Large intestine (tissue), 3 donors: Measurements from ENCODE around the gene ZNF254. TPM values are rescaled to one million over a fixed set of nuclear protein-coding genes. Genes with fewer than 3 reads are reported as not detected.
"Not testable (repeated sequence)": the region's sequence is repeated elsewhere in the genome, so short reads cannot be mapped to it uniquely, and the experiment has no call there.

Source experiments
- DNase-seq, 2 donors: peaks; one replicate each; pipeline versions ENCODE4 v3.0.0 to v3.0.0-alpha.2; 2013
- H3K27ac ChIP-seq: one replicate; pipeline ENCODE4 v1.5.1; 2013; ENCODE audit warnings: low read length
- H3K27me3 ChIP-seq: 2 replicates; pipeline ENCODE4 v1.6.1; 2013; ENCODE audit warnings: low read length; ENCODE audit not compliant: control insufficient read depth, insufficient read depth
- H3K36me3 ChIP-seq: 2 replicates; pipeline ENCODE4 v1.6.1; 2013; ENCODE audit warnings: low read length; ENCODE audit not compliant: control insufficient read depth, insufficient read depth
- H3K4me1 ChIP-seq: one replicate; pipeline ENCODE4 v1.6.1; 2013; ENCODE audit warnings: low read length; ENCODE audit not compliant: control insufficient read depth, insufficient read depth
- H3K4me3 ChIP-seq: one replicate; pipeline ENCODE4 v1.5.1; 2013; ENCODE audit warnings: low read length
- H3K9me3 ChIP-seq: one replicate; pipeline ENCODE4 v1.6.1; 2013; ENCODE audit warnings: mild to moderate bottlenecking, low read depth, low read length, moderate library complexity; ENCODE audit not compliant: control insufficient read depth
- WGBS: methylation state at CpG from one replicate; pipeline ENCODE4 v1.1.5; 2013; ENCODE audit warnings: low lambda C conversion rate; ENCODE audit not compliant: insufficient coverage; 5-methylcytosine and 5-hydroxymethylcytosine counted together
- polyA plus RNA-seq: library from polyadenylated mRNA; unstranded; fragments of 120-200 nt; gene quantifications from one replicate; pipeline ENCODE4 v1.2.1, GENCODE V29; 2013

The ZNF254 gene
- polyA plus RNA-seq, 1 donor = 19.0 TPM

DNA sequence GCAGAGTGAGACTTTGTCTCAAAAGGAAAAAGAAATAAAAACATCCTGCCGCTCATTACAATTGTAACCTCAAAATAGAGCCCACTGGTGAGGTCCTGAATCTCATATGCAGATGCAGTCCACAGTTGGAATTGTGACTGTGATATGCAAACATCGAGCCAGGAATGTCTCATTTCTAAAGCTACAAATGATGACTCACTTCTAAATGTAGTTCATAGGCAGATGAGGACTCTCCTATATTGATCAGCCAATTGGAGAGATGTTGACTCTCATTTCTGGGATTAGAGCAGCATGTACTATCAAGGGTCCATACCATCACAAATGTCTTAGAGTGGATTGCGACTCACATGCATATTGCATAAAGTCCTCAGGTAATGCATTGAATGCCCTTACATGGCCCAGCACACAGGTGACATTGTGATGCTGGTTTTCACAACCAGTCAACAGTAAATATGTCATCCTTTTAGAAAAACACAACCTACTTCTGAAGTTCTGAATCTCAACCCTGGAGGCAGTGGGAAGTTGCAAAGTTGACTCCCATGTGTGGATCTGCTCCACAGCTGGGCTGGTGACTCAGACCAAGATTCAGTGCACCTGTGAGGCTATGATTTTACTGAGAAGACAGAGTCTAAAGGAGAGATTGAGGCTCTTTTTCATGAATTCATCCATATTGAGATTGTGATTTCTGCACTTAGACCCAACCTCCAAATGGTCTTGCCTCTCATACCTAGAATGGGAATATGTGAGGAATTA lies 16.9 kb upstream of the ZNF254 start:
- DNase-seq = no peak
- no CpG with 5 or more reads among the region's 3 CpGs for WGBS
- no peak overlapping the region for H3K4me3 ChIP-seq
- no peaks in the 10 kb centered on the region for H3K4me1 ChIP-seq
- H3K27me3 ChIP-seq = no peaks in the 10 kb centered on the region
- no peak overlapping the region for H3K27ac ChIP-seq
- no peaks in the 10 kb centered on the region for H3K9me3 ChIP-seq
- H3K36me3 ChIP-seq = peaks cover 40% of the 10 kb centered on the region

DNA sequence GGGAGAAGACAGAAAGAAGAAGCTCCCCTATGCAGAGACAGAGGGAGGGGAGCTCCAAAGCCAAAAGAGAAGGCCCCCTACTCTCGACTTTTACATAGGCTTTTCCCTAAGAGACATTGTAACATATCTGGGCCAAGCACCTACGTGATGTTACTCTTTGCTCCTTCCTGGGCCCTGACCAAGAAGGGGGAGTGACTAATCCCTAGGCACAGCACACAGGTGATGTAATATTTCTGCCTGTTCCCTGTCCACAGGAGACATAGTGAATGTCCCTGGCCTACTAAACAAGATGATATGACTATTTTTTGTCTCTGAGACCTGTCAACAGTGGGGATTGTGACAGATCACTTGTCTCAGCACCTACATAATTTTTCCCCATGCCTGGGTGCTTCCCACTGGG lies 15.9 kb upstream of the ZNF254 start:
- no CpG with 5 or more reads among the region's 2 CpGs for WGBS
- no peaks in the 10 kb centered on the region for H3K27me3 ChIP-seq
- no peaks in the 10 kb centered on the region for H3K9me3 ChIP-seq
- no peak overlapping the region for H3K4me3 ChIP-seq
- DNase-seq = no peak
- H3K27ac ChIP-seq = no peak overlapping the region
- no peaks in the 10 kb centered on the region for H3K4me1 ChIP-seq
- peaks cover 38% of the 10 kb centered on the region for H3K36me3 ChIP-seq

DNA sequence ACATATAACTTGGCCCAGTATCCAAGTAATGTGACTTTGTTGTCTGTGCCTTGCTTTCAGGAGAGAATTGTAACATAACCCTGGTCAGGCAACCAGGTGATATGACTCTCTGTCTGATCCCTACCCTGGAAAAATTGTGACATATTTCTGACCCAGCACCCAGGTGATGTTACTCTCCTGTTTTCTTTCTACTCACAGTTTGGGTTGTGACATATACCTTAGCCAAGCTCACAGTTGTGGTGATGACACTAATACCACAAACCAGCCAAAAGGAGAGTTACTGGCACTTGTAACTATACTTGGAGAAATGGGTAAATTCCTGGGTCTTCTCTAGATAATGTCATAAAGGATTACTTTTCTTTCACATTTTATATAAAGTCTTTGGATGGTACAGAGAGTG lies 14.3 kb upstream of the ZNF254 start:
- Histone ChIP-seq H3K4me3 (no peak overlapping the region), H3K27ac (no peak overlapping the region), H3K36me3 (peaks cover 38% of the 10 kb centered on the region), H3K4me1 (no peaks in the 10 kb centered on the region), H3K27me3 (no peaks in the 10 kb centered on the region), H3K9me3 (no peaks in the 10 kb centered on the region)
- no peak for DNase-seq

DNA sequence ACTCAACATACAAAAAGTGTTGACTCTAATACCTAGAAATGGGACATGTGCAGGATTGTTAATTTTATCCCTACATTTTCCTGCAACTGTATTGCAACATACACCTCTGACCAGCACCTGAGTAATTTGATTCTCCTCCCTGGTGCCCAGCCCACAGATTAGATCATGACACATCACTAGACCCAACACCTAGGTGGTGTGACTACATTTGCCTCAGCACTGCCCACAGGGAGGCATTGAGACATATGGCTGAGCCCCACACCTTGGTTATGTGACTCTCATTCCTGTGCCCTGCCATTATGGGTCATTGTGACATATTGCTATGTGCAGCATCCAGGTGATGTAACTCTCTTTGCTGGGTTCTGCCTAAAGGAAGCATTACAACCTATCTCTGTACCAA lies 13.2 kb upstream of the ZNF254 start:
- Histone ChIP-seq H3K27ac (no peak overlapping the region), H3K27me3 (no peaks in the 10 kb centered on the region), H3K4me3 (no peak overlapping the region), H3K4me1 (no peaks in the 10 kb centered on the region), H3K36me3 (peaks cover 29% of the 10 kb centered on the region), H3K9me3 (no peaks in the 10 kb centered on the region)
- no peak for DNase-seq

DNA sequence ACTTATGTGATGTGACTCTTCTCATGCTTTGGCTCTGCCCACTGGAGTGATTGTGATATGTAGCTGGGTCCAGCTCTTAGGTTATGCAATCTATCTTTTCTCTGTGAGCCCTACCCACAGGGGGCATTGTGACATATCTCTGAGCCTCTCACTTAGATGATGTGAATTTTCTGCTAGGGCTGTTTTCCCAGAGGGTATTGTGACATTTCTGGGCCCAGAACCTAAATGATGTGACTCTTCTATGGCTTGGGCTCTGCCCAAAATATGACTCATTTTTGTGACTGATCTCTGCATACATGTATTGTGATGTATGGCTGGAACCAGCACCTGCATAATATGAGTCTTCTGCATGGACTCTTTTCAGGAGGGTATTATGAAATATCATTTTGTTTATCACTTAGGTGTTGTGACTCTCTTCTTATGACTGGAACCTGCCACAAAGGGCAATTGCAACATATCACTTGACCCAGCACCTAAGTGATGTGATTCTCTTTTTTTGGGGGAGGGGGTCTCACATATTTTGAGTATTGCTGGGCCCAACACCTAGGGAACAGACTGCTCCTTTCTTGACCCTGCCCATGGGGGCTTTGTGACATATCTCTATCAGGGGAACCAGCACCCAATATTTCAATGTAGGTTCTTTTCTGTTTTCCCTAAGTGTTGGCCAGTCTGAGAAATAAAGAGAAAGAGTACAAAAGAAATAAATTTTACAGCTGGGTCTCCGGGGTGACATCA lies 12.1 kb upstream of the ZNF254 start:
- H3K27me3 ChIP-seq = no peaks in the 10 kb centered on the region
- H3K4me3 ChIP-seq = no peak overlapping the region
- no peaks in the 10 kb centered on the region for H3K4me1 ChIP-seq
- DNase-seq = no peak
- WGBS = no CpG with 5 or more reads among the region's 1 CpG
- H3K27ac ChIP-seq = no peak overlapping the region
- H3K9me3 ChIP-seq = no peaks in the 10 kb centered on the region
- peaks cover 29% of the 10 kb centered on the region for H3K36me3 ChIP-seq

DNA sequence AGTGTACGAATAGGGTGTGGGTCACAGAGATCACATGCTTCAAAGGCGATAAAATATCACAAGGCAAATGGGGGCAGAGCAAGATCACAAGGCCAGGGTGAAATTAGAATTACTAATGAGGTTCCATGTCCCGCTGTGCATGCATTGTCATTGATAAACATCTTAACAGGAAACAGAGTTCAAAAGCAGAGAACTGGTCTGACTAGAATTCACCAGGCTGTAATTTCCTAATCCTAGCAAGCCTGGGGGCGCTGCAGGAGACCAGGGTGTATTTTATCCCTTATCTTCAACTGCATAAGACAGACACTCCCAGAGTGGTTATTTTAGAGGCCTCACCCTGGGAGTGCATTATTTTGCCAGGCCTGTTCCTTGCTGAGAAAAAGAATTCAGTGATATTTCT lies 11.5 kb upstream of the ZNF254 start:
- DNase-seq, H3K27me3 ChIP-seq, H3K27ac ChIP-seq, H3K4me3 ChIP-seq, H3K4me1 ChIP-seq, H3K9me3 ChIP-seq: not testable (repeated sequence)
- H3K36me3 ChIP-seq = peaks cover 27% of the 10 kb centered on the region
- 100% methylated on average over 2 of the region's 4 CpGs for WGBS

DNA sequence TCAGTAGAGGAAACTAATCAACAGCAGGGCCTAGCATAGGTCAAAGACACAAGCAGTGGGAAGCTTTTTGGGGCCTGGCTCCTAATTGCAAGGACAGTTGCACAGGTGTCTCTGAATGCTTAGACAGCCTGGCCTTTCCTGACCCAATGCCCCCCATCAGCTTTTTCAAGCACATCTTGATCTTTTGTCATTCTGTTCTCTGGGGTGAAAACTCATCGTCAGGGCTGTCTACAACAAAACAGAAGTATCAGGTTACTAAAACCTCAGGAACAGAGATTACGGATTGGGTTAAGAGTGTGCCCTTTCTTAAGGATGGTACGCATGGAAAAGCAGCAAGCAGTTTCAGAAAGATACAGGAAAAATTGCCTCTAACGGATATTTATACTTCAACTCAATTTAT lies 8.3 kb upstream of the ZNF254 start:
- no peak for DNase-seq
- Histone ChIP-seq H3K36me3 (peaks cover 15% of the 10 kb centered on the region), H3K9me3 (no peaks in the 10 kb centered on the region), H3K27me3 (no peaks in the 10 kb centered on the region), H3K4me1 (no peaks in the 10 kb centered on the region), H3K27ac (no peak overlapping the region), H3K4me3 (no peak overlapping the region)
- WGBS = 60% methylated on average over 2 of the region's 4 CpGs

DNA sequence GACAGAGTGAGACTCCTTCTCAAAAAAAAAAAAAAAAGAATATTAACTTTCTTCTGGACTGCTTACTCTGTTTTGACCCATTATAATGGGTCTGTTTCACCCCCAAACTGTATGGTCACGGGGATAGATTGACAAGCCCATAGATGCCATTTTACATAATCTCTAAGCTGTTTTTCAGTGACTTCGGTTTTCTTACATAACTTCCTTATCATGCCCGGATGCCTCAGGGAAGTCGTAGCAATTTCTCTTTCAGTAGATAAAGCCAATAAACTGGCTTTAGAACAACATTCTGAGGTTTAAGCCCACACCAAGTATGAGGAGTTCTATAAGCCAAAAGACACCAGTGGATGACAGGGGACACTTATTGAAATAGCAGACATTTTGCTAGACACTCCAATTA lies 5.9 kb upstream of the ZNF254 start:
- Histone ChIP-seq H3K36me3 (peaks cover 5% of the 10 kb centered on the region), H3K4me1 (no peaks in the 10 kb centered on the region), H3K27me3 (no peaks in the 10 kb centered on the region), H3K27ac (no peak overlapping the region), H3K9me3 (no peaks in the 10 kb centered on the region), H3K4me3 (no peak overlapping the region)
- WGBS = no CpG with 5 or more reads among the region's 4 CpGs
- DNase-seq = no peak

DNA sequence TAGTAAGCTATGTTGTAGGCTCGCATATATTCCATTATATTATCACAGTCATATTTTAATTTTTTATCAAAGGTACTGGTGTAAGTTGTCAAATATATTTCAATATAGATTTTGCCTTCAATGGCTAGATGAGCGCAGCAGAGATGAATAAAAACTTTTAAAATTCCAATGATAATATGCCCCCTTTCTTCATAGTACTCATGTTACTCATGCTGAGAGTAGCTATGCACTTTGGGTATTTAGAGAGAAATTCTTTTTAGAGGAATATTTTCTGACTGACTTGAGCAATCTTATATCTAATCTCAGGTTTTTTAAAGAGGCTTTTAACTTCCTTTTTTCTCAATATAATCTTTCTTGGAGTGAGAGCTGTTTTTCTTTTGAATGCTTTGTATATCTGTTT lies 11.4 kb downstream of the ZNF254 start:
- Histone ChIP-seq H3K27me3 (no peaks in the 10 kb centered on the region), H3K27ac (no peak overlapping the region)
- 86% methylated on average over 1 of the region's 2 CpGs for WGBS

DNA sequence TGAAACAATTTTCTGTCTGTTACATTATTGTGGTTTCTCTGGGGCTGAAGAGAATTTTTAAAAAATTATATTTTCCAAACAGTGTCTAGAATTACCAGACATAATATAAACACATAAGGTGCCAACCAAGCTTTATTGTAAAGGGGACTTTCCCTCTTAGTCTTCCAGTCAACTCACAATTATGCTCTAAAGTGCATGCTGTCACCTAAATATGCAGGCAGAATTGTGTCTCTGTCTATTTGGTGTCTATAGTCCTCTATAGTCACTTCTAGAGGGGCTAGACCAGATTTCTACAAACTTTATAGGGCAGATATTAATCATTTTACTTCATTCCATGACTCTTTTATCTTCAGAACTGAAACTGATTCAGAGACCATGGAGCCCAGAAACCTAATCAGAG lies 12.8 kb downstream of the ZNF254 start:
- Histone ChIP-seq H3K27me3 (no peaks in the 10 kb centered on the region), H3K4me1 (no peaks in the 10 kb centered on the region), H3K36me3 (peaks cover 14% of the 10 kb centered on the region), H3K4me3 (no peak overlapping the region), H3K9me3 (peaks cover 8% of the 10 kb centered on the region), H3K27ac (no peak overlapping the region)
- DNase-seq = no peak

More for the DNA sequence above, 11.4 kb downstream of the ZNF254 start:
- no peaks in the 10 kb centered on the region for H3K4me1 ChIP-seq
- no peak overlapping the region for H3K4me3 ChIP-seq
- H3K36me3 ChIP-seq = peaks cover 10% of the 10 kb centered on the region
- no peak for DNase-seq
- peaks cover 8% of the 10 kb centered on the region for H3K9me3 ChIP-seq

DNA sequence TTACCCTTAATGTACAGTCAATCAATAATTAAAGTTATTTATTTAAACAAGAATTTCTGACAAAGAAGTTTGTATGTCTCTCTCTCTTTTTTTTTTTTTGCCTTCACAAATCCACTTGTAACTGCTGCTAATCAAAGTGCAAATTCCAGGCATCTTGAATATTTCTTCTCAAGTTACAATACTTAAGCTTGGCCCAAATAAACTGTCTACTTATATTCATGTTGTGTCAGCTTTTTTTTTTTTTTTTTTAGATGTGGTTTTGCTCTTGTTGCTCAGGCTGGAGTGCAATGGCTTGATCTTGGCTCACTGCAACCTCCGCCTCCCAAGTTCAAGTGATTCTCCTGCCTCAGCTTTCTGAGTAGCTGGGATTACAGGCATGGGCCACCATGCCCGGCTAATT lies 13.6 kb downstream of the ZNF254 start:
- H3K27me3 ChIP-seq, H3K4me3 ChIP-seq, H3K9me3 ChIP-seq, H3K27ac ChIP-seq, H3K4me1 ChIP-seq, DNase-seq: not testable (repeated sequence)
- no CpG with 5 or more reads among the region's 2 CpGs for whole genome bisulfite sequencing
- H3K36me3 ChIP-seq = peaks cover 14% of the 10 kb centered on the region
